Fibroblast of peridontal ligament (primary cell): ENCODE data around the gene HAO1.

Experiments used
- DNase-seq: peaks from one replicate; pipeline ENCODE4 v3.0.0-alpha.2; 2010; ENCODE audit errors: extremely low read depth

HAO1 gene

DNA sequence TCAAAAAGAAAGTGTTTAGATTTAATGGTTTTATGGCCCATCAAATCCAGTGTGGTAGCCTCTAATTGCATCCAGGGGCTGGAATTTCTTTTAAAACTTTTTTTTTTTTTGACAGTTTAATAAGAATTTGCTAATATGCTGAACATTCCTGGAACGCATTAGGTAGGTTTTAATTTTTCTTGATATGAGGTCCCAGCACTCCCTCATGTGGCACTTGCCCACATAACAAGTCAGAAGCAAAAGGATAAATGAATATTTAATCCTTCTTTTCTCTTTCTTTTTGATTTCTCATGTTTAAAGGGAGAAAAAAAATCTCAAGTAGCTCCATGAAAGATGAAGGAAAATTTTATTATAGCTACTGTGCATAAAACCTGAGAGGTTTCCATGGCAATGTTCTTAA is 13.5 kb downstream of the HAO1 start:
- peak; percentile 66 for DNase-seq

GRCh38 chr20:7926323-7926722 is 13.9 kb downstream of the HAO1 start:
- DNase-seq = no peak

GRCh38 chr20:7924692-7925091 is 15.6 kb downstream of the HAO1 start:
- peak; percentile 88 for DNase-seq

DNA sequence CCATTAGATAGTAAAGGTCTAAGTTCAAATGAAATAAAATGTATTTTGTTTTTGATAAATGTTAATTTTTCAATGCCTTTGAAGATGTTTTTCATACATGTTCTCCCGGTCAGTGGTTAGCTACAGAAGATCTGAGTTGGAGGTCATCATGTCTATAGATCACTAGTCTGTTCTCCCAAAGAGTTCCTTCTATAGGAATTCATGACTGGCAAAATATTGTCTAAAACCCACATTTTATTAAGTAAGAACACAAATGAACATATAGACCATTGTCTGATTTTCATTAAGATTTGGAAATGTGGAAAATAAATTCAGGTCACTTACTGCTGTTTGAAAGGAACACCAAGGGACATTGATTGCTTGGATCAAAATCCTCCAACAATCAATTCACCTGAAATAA is 23.6 kb downstream of the HAO1 start:
- no peak for DNase-seq

GRCh38 chr20:7912551-7912950 is 27.7 kb downstream of the HAO1 start:
- no peak for DNase-seq

GRCh38 chr20:7911586-7912330 is 28.5 kb downstream of the HAO1 start:
- no peak for DNase-seq

DNA sequence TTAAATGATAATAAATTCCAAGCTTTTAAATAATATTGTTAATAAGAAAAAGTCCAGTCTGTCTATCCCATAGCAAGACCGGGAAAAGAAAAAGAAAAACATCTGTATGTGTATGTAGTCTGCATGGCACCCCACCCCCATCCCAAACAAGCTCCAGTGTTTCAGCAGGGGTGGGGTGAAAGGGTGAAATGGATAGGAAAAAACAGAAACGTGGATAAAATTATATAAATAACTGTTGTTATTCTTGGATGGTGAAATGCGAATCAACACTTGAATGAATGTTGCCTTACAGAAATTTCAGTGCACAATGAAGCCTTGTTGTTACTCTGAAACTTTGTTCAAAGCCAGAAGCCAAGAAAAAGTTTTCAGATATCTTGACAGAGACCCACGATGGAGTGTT is 31.4 kb downstream of the HAO1 start:
- no peak for DNase-seq

DNA sequence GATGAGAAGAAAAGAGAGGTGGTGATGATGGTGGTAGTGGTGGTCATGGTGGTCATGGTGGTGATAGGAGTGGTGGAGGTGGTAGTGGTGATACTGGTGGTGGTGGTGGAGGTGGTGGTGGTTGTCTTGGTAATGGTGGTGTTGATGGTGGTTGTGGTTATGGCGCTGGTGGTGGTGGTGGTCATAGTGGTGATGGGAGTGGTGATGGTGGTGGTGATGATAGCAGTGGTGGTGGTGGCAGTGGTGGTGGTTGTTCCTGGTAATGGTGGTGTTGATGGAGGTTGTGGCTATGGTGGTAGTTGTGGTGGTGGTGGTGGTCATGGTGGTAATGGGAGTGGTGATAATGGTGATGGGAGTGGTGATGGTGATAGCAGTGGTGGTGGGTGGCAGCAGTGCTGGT is 36.8 kb downstream of the HAO1 start:
- no peak for DNase-seq

DNA sequence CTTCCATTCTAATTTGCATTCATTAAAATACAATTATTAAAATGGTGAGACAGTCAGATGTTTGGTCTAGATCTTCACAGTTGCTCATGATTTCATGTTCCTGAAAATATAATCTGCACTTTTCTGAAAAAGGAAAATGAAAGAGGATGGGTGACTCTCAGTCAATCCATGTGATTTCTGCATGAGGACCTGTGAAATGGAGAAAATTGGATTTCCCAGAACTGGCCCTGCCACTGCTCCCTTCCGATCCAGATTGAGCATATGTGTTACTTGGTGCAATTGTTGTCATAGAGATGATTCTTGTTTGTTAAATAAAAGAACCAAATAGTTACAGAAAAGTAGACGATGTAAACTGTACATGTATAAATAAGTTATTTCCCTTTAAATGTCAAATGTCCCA is 37.4 kb downstream of the HAO1 start:
- no peak for DNase-seq

DNA sequence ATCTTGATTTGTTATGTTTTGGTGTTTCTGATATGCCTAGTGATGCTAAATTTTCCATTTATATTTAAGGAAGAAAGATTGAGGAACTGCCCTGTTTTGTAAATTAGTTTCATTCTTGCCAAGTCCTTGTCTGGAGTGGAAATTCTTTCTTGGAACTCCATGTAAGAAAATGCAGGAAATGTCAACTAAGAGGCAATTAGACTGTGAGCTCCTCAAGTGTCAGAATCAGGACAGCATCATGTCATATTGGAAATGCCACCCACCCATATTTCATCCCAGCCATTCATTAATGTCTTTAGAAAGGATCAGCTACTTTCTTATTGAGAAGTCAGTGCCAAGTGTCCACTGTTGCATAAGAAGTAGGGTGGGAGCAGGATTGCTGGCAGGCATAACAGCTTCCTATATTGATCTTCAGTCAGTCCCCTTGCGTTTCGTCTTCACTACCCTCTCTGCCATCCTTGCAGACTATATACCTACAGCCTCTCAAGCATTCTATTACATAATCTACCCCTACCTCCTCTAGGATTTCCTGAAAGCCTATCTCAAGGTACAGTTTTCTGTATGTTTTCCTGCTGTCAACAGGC is 42.4 kb downstream of the HAO1 start:
- no peak for DNase-seq

DNA sequence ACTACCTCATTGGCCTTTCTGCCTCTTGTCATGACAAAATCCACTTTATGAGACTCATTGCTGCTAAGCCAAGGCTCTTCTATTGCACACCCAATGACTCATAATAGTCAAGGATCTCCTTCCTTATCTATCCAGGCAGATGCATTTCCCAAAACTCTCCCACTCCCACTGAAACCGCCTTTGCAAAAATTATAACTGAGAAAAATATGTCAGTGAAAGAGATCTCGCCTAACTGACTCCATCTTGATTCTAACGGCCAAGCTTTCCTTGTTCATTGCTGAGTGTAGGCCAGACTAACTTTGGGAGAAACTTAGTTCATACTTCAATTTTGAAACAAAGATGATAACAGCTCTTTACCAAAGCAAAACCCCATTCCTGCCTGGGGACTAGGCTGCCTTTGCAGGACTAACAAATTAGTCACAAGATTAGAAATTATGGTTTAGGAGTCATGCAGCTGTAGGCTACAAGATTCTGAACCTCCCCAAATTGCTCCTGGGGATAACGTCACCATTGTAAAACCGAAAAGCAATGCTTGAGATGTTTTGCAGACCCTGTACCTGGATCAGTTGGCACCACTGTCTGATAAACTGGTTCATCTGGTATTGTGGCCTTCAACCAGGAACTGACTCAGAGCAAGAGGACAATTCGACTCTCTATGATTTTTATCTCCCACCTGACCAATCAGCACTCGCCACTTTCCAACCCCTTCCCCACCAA is 47.1 kb downstream of the HAO1 start:
- no peak for DNase-seq

- no peak for DNase-seq
These were observed 48.6 kb downstream of the HAO1 start for GRCh38 chr20:7891705-7892104.

GRCh38 chr20:7889736-7890135 is 50.5 kb downstream of the HAO1 start:
- no peak for DNase-seq

- no peak for DNase-seq
These were observed 56.5 kb downstream of the HAO1 start for GRCh38 chr20:7883741-7884140.

- DNase-seq = no peak
These were observed 56.9 kb downstream of the HAO1 start for GRCh38 chr20:7883309-7883708.

GRCh38 chr20:7882076-7882475 is 58.2 kb downstream of the HAO1 start:
- no peak for DNase-seq

GRCh38 chr20:7881551-7881950 is 58.7 kb downstream of the HAO1 start:
- no peak for DNase-seq

GRCh38 chr20:7879883-7880282 is 60.4 kb downstream of the HAO1 start:
- DNase-seq = peak; percentile 81

DNA sequence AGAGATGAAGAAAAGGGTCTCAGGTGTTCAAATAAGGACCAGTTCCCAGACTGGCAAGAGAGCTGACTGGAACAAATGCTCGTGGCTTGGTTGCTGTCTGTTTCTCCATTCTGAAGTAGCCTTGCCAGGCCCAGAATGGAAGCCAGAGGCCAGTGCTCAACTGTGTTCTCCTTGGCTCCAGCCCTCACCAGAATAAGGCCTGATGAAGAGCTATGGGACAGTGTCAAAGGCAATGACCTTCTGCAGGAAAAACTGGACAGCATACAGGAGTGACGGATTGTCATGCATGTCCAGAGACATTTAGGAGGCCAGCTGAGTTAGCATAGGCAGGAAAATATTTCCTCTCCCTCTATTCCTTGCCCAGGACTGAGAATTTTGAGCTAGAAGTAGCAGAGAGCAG is 72.2 kb downstream of the HAO1 start:
- no peak for DNase-seq

GRCh38 chr20:7866285-7866684 is 74.0 kb downstream of the HAO1 start:
- no peak for DNase-seq

DNA sequence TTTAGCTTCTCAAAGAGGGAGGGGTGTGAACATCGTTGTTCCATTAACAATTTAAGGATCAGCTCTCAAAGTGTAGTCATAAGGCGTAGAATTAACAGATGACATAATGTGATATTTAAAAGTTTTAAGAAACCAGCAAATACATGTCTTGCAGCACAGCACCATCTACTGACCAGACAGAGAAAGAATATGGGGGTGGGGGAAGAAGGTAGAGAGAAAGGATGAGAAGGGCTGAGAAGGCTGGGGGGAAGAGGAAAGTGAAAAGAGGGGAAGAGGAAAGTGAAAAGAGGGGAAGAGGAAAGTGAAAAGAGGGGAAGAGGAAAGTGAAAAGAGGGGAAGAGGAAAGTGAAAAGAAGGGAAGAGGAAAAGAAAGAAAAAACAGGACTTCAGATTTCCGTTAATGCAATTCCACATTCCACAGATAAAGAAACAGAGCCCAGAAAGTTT is 80.9 kb downstream of the HAO1 start:
- DNase-seq = peak; percentile 88

DNA sequence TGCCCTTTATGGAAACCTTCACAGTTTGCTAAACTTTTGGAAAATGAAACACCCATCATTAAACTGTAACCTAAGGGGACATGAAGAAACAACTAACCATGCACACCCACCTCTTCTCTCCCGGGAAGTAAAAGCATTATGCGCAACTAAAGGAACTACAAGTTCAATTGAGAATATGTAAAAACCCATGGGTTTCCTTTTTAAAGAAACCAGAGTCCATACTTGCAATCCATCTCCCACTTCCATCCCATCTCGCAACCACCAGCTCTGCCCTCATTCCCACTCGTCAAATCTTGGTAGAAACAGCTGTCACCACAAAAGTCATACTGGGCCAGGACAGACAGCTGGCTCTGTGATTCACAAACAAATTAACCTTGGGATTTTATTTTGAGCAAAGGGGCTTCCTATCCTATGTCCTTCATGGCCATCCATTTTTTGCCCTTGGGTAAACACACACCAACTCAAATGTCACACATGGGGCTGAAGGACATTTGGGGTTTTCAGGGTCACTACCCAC is 81.5 kb downstream of the HAO1 start:
- peak; percentile 35 for DNase-seq

DNA sequence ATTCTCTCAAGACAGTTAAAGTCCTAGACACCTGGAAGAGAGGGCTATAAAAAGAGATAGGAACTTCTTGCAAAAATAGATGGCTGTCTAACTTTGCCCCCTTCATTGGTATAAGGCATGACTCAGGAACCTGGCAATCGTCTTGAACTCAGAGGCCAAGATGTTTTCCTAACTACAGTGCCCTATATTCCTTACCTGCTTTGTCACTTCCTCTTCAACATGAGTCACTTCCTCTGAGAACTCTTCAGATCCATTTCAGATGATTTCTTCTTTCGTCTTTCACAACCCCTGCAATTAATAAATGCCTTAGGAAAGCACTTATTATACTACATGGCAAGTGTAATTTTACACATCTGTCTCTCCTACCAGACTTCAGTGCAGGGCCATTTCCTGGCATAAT is 83.5 kb downstream of the HAO1 start:
- DNase-seq = peak; percentile 17
